NCI-H748 (cell line): ENCODE results near the gene SMIM41.

Source experiments
- DNase-seq: peaks from one replicate; lab custom pipeline; 2025; ENCODE audit not compliant: unreplicated experiment; lab: John Stamatoyannopoulos, UW

Gene SMIM41

DNA sequence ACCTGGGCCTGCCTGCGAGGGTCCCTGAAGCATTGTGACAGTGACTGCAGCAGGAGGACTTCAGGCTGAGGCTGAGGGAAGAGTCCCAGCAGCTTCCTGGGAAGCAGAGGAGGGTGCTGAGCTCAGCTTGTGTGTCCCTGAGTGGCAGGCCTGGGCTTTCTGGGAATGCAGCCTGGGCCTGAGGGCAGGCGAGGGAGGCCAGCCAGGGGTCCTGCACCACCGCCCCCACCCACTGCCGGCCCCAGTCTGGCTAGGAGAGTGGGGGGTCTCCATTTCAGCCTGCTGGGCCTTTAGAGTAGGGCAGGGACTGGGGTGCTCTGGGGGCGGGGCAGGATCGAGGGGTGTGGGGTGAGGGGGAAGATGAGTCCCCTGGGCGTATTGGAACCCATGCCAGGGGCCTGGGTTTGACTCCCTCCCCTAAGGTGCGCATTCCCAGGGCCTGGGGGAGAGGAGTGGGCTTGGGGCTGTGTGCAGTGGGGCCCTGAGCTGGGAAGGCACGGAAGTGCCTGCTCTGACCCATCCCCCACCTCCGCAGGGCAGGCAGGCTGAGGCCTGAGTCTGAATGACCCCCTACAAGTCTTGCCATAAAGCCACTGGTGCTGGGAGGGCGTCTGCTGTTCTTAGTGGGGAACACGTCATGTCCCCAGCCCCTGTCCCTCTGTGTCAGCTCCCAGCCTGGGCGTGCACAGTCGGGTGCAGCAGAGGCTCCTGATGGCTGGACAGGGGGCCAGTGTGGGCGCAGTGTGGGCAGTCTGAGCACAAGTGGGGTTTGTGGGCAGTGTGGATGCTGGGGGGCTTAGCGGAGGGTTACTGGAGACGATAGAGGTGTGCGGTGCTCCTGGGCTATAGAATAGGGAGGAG, 66.0 kb downstream of the SMIM41 start:
- DNase-seq: no peak

- no peak for DNase-seq
These were observed 66.8 kb downstream of the SMIM41 start for GRCh38 chr12:52146089-52146821.

DNA sequence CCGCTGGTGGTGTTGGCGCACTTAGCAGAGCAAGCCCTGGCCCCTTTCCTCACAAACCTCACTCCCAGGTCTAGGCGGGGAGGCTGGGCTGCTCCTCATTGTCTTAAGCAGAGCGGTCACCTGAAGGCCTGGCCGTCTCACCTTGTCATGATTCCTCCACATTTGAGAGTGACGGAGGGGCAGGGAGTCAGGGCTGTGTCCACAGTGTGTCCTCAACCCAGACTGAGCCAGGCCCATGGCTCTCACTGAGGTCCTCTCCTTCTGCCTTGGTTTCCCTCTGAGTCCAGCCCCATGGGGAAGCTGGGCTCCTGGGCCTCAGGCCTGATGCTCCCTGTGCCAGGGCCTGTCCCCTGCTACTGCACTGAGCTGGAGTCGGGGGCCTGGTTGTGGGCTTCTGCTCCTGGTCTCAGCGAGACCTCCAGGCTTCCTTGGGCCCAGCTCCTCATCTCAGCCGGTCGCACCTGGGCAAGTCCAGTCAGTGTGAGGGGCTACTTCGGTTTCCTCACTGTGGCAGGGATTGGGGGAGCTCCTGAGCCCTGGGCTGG, 67.4 kb downstream of the SMIM41 start:
- DNase-seq: no peak

GRCh38 chr12:52147367-52147963, 68.0 kb downstream of the SMIM41 start:
- peak; percentile 17 for DNase-seq

GRCh38 chr12:52147964-52148463, 68.5 kb downstream of the SMIM41 start:
- no peak for DNase-seq

- DNase-seq: peak; percentile 57
These were observed 69.1 kb downstream of the SMIM41 start for GRCh38 chr12:52148464-52149181.

DNA sequence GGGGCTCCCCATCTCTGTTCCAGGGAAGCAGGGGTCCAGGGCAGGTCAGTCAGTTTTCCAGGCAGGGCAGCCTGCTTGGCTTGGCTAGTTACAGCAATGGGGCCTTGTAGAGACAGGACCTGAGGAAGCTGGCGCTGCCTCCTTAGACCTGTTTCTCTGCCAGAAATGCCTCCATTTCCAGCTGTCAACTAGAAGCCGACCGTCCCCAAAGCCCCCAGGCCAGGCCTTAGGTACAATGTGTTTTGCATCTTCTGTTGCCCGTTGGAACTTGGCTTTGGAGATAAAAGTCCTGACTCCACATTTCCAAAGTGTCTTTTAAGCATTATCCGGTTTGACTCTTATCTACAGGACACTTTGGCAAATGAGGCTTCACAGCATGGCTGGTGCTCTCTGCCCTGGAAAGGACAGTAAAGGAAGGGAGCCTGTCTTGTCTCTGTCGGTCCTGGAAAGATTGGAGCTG, 69.7 kb downstream of the SMIM41 start:
- no peak for DNase-seq

DNA sequence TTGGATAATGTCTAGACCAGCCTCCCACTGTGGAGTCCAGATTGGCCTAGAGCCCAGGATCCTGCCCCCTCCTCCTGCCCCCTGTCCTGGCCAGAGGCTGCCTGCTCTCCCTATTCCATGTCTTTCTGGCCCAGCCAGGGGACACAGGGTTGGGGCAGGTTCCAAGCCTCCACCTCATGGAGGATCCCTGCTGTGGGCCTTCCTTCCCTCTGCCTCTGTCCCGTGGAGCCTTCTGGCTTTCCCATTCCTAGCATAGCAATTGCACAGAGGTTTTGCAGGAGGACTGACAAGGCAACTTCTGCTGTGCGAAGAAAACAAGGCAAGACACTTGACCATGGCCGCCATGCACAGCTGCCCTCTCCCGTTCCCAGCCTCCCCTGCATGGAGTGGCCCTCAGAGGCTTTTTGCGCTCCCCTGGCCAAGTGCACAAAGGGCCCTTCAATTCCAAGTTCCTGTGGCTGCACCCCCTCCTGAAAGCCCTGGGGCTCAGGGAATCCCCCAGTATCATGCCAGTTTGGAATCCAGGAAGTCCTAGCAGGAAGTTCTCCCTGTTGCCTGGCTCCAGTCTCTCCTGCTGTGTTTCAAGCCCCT, 70.2 kb downstream of the SMIM41 start:
- DNase-seq: no peak

DNA sequence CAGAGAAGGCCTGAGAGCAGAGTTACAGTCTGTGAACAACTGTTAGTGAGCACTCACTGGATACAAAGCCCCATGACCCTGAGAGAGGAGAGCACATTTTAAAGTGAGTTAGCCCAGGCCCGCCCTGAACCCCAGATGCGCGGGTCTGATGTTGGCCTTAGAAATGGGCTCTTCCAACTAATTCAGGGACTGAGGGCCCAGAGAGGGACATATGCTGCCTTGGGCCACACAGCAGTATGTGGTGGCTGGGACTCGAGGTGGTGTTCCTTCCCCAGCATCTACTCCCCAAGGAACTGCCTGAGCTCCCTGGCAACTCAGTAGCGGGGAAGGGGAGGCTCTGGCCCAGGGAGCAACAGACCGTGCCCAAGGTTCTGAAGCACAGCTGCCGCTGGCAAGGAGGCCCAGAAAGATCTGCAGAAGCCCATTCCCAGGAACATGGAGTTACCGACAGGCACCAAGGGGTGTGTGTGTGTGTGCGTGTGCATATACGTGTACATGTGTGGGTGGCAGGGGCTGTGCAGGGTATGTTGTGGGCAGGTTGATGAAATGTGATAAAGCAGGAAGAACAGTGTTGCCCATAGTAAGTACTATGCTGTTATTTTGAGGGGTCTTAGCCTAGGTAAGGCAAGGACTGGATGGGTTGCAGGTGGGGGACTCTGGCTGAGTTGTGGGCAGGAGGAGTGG, 71.8 kb downstream of the SMIM41 start:
- no peak for DNase-seq

GRCh38 chr12:52151837-52152783, 72.6 kb downstream of the SMIM41 start:
- no peak for DNase-seq

GRCh38 chr12:52152905-52153317, 73.4 kb downstream of the SMIM41 start:
- no peak for DNase-seq

DNA sequence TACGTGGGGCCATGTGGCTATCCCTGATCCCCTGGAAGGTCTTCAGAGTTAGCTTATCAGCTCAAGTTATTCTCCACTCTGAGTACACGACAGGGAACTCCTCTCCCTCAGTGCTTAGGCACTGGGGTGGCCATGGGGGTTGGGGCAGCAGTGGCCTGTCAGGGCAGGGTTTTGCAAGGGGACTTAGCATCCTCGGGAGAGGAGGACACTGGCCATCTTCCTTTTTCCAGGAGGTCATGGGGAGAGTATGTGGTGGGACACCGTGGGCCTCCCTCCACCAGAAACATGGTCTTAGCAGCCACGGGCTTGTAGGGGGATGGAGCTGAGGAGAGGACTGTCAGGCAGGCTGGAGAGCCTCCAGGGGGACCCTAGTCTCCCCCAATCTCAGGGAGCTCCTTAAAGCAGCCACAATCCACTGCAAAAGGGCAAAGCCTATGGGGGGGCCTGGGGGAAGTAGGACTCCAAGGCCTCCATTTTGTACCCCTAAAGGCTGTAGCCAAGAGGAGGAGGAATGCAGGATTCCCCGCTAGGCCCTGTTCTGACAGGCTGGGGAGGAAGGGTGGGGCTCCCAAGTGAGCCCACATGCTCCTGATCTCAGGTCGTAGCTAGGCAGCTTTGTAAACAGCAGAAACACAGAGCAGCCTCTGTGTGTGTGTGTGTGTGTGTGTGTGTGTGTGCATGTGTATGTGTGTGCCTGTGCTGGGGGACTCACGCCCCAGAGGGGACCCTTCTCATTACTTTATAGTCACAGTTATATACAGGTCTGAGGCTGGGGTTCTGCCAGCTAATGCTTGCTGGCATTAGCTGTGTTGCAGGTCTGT, 75.8 kb downstream of the SMIM41 start:
- DNase-seq: peak; percentile 24

GRCh38 chr12:52156311-52156710, 76.8 kb downstream of the SMIM41 start:
- no peak for DNase-seq

DNA sequence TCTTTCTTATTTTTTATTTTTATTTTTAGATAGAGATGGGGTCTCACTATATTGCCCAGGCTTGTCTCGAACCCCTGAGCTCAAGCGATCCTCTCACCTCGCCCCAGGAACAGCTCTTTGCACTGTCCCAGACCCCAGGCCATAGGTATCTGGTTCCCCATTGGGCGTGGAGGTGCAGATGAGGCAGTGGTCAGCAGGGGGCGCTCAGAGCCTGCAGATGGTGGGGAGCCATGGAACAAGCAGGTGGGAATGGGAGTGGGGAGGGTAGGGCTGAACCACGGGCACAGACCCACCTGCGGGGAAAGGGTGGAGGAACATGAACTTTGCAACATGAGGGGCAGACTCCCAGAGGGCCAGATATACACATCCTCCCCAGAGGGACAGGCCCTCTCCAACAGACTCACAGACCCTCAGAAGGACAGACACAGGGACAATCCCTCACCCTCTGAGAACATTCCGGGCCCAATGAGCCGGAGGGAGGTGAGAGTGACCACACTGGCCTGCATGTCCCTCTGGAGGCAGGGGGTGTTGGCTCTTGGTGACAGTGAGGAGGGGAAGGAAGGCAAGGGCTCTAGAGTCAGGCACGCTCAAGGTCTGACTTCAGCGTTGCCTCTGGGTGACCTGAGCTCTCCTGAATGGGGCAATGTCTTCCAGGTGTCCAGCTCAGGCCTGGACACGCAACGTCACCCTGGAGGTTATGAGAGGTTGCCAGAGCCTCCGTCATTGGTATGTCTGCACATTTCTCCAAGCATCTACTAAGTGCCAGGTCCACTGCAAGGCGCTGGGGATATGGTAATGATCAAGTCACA, 77.5 kb downstream of the SMIM41 start:
- peak; percentile 71 for DNase-seq

DNA sequence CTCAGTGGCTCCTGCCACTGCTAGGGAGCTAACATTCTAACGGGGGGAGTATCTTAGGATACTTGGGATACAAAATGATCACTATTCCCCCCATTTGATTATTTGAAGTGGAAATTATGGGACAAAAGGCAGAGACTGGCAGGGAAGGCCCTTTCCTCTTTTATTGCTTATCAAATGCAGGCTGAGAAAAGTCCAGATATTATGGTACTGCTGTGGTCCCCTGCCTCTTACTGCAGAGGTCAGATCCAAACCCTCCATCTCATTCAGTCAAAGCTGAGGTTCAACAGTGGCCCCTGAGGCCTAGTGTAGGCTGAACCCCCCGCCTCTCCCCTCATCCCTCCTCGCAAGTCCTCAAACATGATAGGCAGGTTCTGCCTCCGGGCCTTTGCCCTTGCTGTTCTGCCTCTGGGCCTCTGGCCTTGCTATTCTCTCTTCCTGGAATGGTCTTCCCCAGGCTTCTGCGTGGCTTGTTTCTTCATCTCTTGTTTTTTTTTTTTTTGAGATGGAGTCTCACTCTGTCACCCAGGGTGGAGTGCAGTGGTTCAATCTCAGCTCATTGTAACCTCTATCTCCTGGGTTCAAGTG, 78.2 kb downstream of the SMIM41 start:
- DNase-seq: no peak
